Adrenal gland (tissue), 5 donors: Measurements from ENCODE around the gene CNPPD1.

Source experiments
- POLR2A ChIP-seq, 2 donors: fragments of 450-650 bp; IDR thresholded peaks; one replicate each; pipeline ENCODE4 v1.6.1; 2017; ENCODE audit warnings: antibody characterized with exemption in 2 of 2, mild to moderate bottlenecking in 2 of 2, moderate library complexity in 1 of 2
- TF ChIP-seq, protein P1 (sequence below), 6 experiments: fragments of 450-650 bp in 4 of 6; fragments of 200-600 bp in 2 of 6; sonication (generic) in 1 of 6; IDR thresholded peaks; 1 replicate in 5 of 6; 2 replicates in 1 of 6; pipeline versions ENCODE4 v1.5.1 to v1.8.0; 2016 to 2021; ENCODE audit warnings: antibody characterized with exemption in 6 of 6, mild to moderate bottlenecking in 2 of 6, moderate library complexity in 1 of 6
- donor health status: DM: no; HTN: no; CAD: no.

- TF ChIP-seq, protein P1, sequence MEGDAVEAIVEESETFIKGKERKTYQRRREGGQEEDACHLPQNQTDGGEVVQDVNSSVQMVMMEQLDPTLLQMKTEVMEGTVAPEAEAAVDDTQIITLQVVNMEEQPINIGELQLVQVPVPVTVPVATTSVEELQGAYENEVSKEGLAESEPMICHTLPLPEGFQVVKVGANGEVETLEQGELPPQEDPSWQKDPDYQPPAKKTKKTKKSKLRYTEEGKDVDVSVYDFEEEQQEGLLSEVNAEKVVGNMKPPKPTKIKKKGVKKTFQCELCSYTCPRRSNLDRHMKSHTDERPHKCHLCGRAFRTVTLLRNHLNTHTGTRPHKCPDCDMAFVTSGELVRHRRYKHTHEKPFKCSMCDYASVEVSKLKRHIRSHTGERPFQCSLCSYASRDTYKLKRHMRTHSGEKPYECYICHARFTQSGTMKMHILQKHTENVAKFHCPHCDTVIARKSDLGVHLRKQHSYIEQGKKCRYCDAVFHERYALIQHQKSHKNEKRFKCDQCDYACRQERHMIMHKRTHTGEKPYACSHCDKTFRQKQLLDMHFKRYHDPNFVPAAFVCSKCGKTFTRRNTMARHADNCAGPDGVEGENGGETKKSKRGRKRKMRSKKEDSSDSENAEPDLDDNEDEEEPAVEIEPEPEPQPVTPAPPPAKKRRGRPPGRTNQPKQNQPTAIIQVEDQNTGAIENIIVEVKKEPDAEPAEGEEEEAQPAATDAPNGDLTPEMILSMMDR (IDR thresholded peaks at IDR 0.05): no peak
- no peak for TF ChIP-seq POLR2A (IDR thresholded peaks at IDR 0.05)
These were observed 36.0 kb downstream of the CNPPD1 start for GRCh38 chr2:219140722-219141121.
